Measurements from ENCODE around the gene ALOX15. TPM values are rescaled to one million over a fixed set of nuclear protein-coding genes. Genes with fewer than 3 reads are reported as not detected.
"Not testable (repeated sequence)": the region's sequence is repeated elsewhere in the genome, so short reads cannot be mapped to it uniquely, and the experiment has no call there.

ALOX15 gene
- total RNA-seq, 4 donors from 2014 or later: not detected

GRCh38 chr17:4658478-4659305 is 17.2 kb upstream of the ALOX15 start:
- no peak for TF ChIP-seq CTCF (IDR thresholded peaks at IDR 0.05)
- no peak for TF ChIP-seq EP300 (IDR thresholded peaks at IDR 0.05)
- no peak for TF ChIP-seq POLR2A (IDR thresholded peaks at IDR 0.05; ENCODE audit: low read depth)
- no peak for TF ChIP-seq POLR2AphosphoS5 (IDR thresholded peaks at IDR 0.05)
- no peaks in the 10 kb centered on the region for H3K4me1 ChIP-seq
- H3K36me3 ChIP-seq: no peaks in the 10 kb centered on the region
- no peak for DNase-seq (ENCODE audit: extremely low spot score)
- peaks cover 0 to 33% (median 3%) of the 10 kb centered on the region in 4 donors for H3K27me3 ChIP-seq
- no peaks in the 10 kb centered on the region for H3K9me3 ChIP-seq
- no peak overlapping the region for H3K4me3 ChIP-seq
- intact Hi-C loops (cut with DNase I): no loop called here
- 81% methylated on average over 6 of the region's 6 CpGs for WGBS
- no peak overlapping the region for H3K27ac ChIP-seq (replicated peaks in 1 of 4)

GRCh38 chr17:4657678-4658077 is 16.2 kb upstream of the ALOX15 start:
- no peak for TF ChIP-seq EP300 (IDR thresholded peaks at IDR 0.05)
- TF ChIP-seq POLR2A (IDR thresholded peaks at IDR 0.05; ENCODE audit: low read depth): no peak
- no peak for TF ChIP-seq CTCF (IDR thresholded peaks at IDR 0.05)
- no peak for TF ChIP-seq POLR2AphosphoS5 (IDR thresholded peaks at IDR 0.05)
- no peaks in the 10 kb centered on the region for H3K4me1 ChIP-seq
- no peaks in the 10 kb centered on the region for H3K9me3 ChIP-seq
- no peak overlapping the region for H3K4me3 ChIP-seq
- DNase-seq (ENCODE audit: extremely low spot score): no peak
- H3K27me3 ChIP-seq: peaks cover 0 to 33% (median 3%) of the 10 kb centered on the region in 4 donors
- intact Hi-C loops (cut with DNase I): no loop called here
- H3K36me3 ChIP-seq: no peaks in the 10 kb centered on the region
- 84% methylated on average over 2 of the region's 2 CpGs for WGBS
- H3K27ac ChIP-seq (replicated peaks in 1 of 4): no peak overlapping the region

GRCh38 chr17:4655933-4656332 is 14.5 kb upstream of the ALOX15 start:
- H3K27ac ChIP-seq (replicated peaks in 1 of 4); DNase-seq (ENCODE audit: extremely low spot score); H3K36me3 ChIP-seq; H3K4me1 ChIP-seq; H3K9me3 ChIP-seq; intact Hi-C loops (cut with DNase I); H3K4me3 ChIP-seq: not testable (repeated sequence)
- 87% methylated on average over 7 of the region's 7 CpGs for WGBS
- peaks cover 0 to 43% (median 3%) of the 10 kb centered on the region in 4 donors for H3K27me3 ChIP-seq

- WGBS: 68% methylated on average over 5 of the region's 5 CpGs
- H3K27ac ChIP-seq (replicated peaks in 1 of 4): no peak overlapping the region
- no peak for DNase-seq (ENCODE audit: extremely low spot score)
- intact Hi-C loops (cut with DNase I): no loop called here
- no peaks in the 10 kb centered on the region for H3K36me3 ChIP-seq
- H3K4me1 ChIP-seq: no peaks in the 10 kb centered on the region
- H3K27me3 ChIP-seq: peaks cover 0 to 37% (median 1%) of the 10 kb centered on the region in 4 donors
- no peaks in the 10 kb centered on the region for H3K9me3 ChIP-seq
- TF ChIP-seq EP300 (IDR thresholded peaks at IDR 0.05) (no peak), CTCF (IDR thresholded peaks at IDR 0.05) (no peak), POLR2A (IDR thresholded peaks at IDR 0.05; ENCODE audit: low read depth) (no peak), POLR2AphosphoS5 (IDR thresholded peaks at IDR 0.05) (no peak)
- H3K4me3 ChIP-seq: no peak overlapping the region
These were observed 11.5 kb upstream of the ALOX15 start for GRCh38 chr17:4652997-4653396.

- Histone ChIP-seq H3K4me1 (no peaks in the 10 kb centered on the region), H3K9me3 (peaks cover 0 to 4% (median 0%) of the 10 kb centered on the region in 4 donors), H3K27ac (replicated peaks in 1 of 4) (no peak overlapping the region), H3K4me3 (no peak overlapping the region), H3K36me3 (no peaks in the 10 kb centered on the region), H3K27me3 (peaks cover 0 to 34% (median 0%) of the 10 kb centered on the region in 4 donors)
- intact Hi-C loops (cut with DNase I): no loop called here
- no peak for TF ChIP-seq POLR2A (IDR thresholded peaks at IDR 0.05; ENCODE audit: low read depth)
- no peak for DNase-seq (ENCODE audit: extremely low spot score)
- WGBS: 26% methylated on average over 2 of the region's 2 CpGs
These were observed 7.3 kb upstream of the ALOX15 start for GRCh38 chr17:4648741-4649140.

All from esophagus muscularis mucosa (tissue), 4 donors.